ENCODE data around the gene HBQ1. TPM values are rescaled to one million over a fixed set of nuclear protein-coding genes. Genes with fewer than 3 reads are reported as not detected.
A peak's percentile ranks its signal among the peaks of the same experiment; 100 is the strongest.
"Not testable (repeated sequence)": the region's sequence is repeated elsewhere in the genome, so short reads cannot be mapped to it uniquely, and the experiment has no call there.

The HBQ1 gene
- total RNA-seq, 8 experiments from 2014 or later: 1.3 to 8.8 (median 5.2) TPM; not detected in 2

DNA sequence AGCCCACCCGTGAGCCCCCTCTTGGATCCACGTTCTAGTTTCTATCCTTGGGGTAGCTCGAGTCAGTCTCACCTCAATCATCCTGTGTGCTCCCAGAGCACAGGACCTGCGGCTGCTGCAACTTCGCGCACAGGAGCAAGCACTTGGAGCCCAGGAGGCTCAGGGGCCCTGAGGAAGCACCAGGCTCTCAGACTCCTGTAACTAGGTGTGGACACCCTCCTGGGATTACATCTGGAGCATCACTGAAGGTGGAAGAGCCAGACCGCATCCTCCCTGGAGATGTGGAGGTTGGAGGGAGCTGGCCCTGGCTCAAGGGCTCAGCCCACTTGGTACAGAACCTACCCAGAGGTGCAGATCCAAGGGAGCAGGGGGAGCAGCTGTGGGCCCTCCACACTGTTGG, 2.7 kb downstream of the HBQ1 start:
- Histone ChIP-seq H3K27ac (no peak overlapping the region), H3K4me1 (replicated peaks in 1 of 2) (peaks cover 0 to 6% of the 10 kb centered on the region in 2 donors), H3K4me3 (no peak overlapping the region)
- ATAC-seq (replicated peaks in 6 of 8): no peak
- in situ Hi-C loops (cut with MboI; ENCODE audit: low pct_unique_long_range_greater_than_20kb in 2 of 9, low sequenced_read_pairs in 9 of 9, unreplicated experiment in 9 of 9): no loop called here
- 100% methylated on average over 1 to 2 of the region's 7 CpGs; no CpG with 5 or more reads in 6 of the 10 experiments for WGBS, 10 experiments

GRCh38 chr16:185213-185612, 5.0 kb downstream of the HBQ1 start:
- Histone ChIP-seq H3K27ac (no peak overlapping the region), H3K4me3 (no peak overlapping the region), H3K4me1 (replicated peaks in 1 of 2) (peaks cover 0 to 6% of the 10 kb centered on the region in 2 donors)
- 59 to 100% (median 81%) methylated on average over 2 to 5 of the region's 13 CpGs; no CpG with 5 or more reads in 5 of the 10 experiments for WGBS, 10 experiments
- ATAC-seq (replicated peaks in 6 of 8): no peak
- in situ Hi-C loops (cut with MboI; ENCODE audit: low pct_unique_long_range_greater_than_20kb in 2 of 9, low sequenced_read_pairs in 9 of 9, unreplicated experiment in 9 of 9): no loop called here

DNA sequence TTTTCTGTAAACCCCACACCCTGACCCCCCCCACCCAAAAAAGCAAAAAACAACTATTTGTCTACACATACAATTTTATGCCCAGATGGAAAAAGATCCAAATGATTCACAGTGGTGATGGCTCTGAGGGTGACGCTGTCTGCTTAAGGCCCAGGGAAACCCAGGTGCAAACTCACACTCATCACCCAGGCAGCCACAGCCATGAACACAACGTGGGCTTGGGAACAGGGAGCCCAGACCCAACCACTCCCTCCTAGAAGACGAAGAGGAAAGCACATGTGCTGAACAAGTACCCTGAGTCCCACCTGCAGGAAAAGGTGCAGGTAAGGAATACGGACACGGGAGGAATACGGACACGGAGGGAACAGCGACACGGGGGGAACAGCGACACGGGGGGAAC, 5.4 kb downstream of the HBQ1 start:
- in situ Hi-C loops (cut with MboI; ENCODE audit: low pct_unique_long_range_greater_than_20kb in 2 of 9, low sequenced_read_pairs in 9 of 9, unreplicated experiment in 9 of 9): no loop called here
- ATAC-seq (replicated peaks in 6 of 8): no peak
- WGBS, 10 experiments: 0 to 100% (median 67%) methylated on average over 1 of the region's 11 CpGs; no CpG with 5 or more reads in 4 of the 10 experiments
- no peak overlapping the region for H3K4me3 ChIP-seq
- H3K4me1 ChIP-seq (replicated peaks in 1 of 2): peaks cover 0 to 5% of the 10 kb centered on the region in 2 donors
- H3K27ac ChIP-seq: no peak overlapping the region

- WGBS, 10 experiments: 94 to 100% (median 98%) methylated on average over 1 to 5 of the region's 8 CpGs; no CpG with 5 or more reads in 6 of the 10 experiments
- no peaks in the 10 kb centered on the region for H3K4me1 ChIP-seq (replicated peaks in 1 of 2)
- in situ Hi-C loops (cut with MboI; ENCODE audit: low pct_unique_long_range_greater_than_20kb in 2 of 9, low sequenced_read_pairs in 9 of 9, unreplicated experiment in 9 of 9): no loop called here
- H3K4me3 ChIP-seq: no peak overlapping the region
- no peak for ATAC-seq (replicated peaks in 6 of 8)
- no peak overlapping the region for H3K27ac ChIP-seq
Measured at GRCh38 chr16:187330-187729, 7.1 kb downstream of the HBQ1 start.

GRCh38 chr16:188674-189073, 8.4 kb downstream of the HBQ1 start:
- Histone ChIP-seq H3K27ac (no peak overlapping the region), H3K4me3 (no peak overlapping the region), H3K4me1 (replicated peaks in 1 of 2) (no peaks in the 10 kb centered on the region)
- 70 to 100% (median 93%) methylated on average over 2 to 5 of the region's 8 CpGs; no CpG with 5 or more reads in 3 of the 10 experiments for WGBS, 10 experiments
- no peak for ATAC-seq (replicated peaks in 6 of 8)
- in situ Hi-C loops (cut with MboI; ENCODE audit: low pct_unique_long_range_greater_than_20kb in 2 of 9, low sequenced_read_pairs in 9 of 9, unreplicated experiment in 9 of 9): no loop called here

- in situ Hi-C loops (cut with MboI; ENCODE audit: low pct_unique_long_range_greater_than_20kb in 2 of 9, low sequenced_read_pairs in 9 of 9, unreplicated experiment in 9 of 9): no loop called here
- ATAC-seq (replicated peaks in 6 of 8): peak in 1 of 8 experiments; percentile 5
- WGBS, 10 experiments: 96 to 100% (median 100%) methylated on average over 1 to 14 of the region's 34 CpGs; no CpG with 5 or more reads in 3 of the 10 experiments
- Histone ChIP-seq H3K4me1 (replicated peaks in 1 of 2) (no peaks in the 10 kb centered on the region), H3K27ac (no peak overlapping the region), H3K4me3 (no peak overlapping the region)
Measured at GRCh38 chr16:189604-190186, 9.4 kb downstream of the HBQ1 start.

GRCh38 chr16:191831-192230, 11.6 kb downstream of the HBQ1 start:
- Histone ChIP-seq H3K4me1 (replicated peaks in 1 of 2) (no peaks in the 10 kb centered on the region), H3K27ac (no peak overlapping the region), H3K4me3 (no peak overlapping the region)
- ATAC-seq (replicated peaks in 6 of 8): peak in 3 of 8 experiments; percentile 20 to 92 (median 72)
- in situ Hi-C loops (cut with MboI; ENCODE audit: low pct_unique_long_range_greater_than_20kb in 2 of 9, low sequenced_read_pairs in 9 of 9, unreplicated experiment in 9 of 9): no loop called here
- WGBS, 10 experiments: 79 to 100% (median 100%) methylated on average over 2 to 4 of the region's 4 CpGs; no CpG with 5 or more reads in 6 of the 10 experiments

DNA sequence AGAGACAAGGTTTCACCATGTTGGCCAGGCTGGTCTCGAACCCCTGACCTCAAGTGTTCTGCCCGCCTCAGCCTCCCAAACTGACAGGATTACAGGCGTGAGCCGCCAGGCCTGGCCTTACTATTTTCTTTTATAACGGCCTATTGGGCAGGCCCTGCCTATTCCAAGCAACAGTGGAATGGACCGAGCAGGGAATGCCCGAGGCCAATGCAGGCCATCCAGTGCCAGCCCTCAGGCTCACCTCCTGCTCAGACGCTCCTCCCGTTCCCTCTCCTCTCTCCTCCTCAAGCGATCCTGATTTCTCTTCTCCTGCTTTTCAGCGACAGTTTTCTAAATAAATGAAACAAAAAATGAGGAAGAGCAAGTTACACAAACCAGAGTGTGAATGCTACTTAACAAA, 12.4 kb downstream of the HBQ1 start:
- in situ Hi-C loops (cut with MboI; ENCODE audit: low pct_unique_long_range_greater_than_20kb in 2 of 9, low sequenced_read_pairs in 9 of 9, unreplicated experiment in 9 of 9): no loop called here
- Histone ChIP-seq H3K27ac (no peak overlapping the region), H3K4me1 (replicated peaks in 1 of 2) (no peaks in the 10 kb centered on the region), H3K4me3 (no peak overlapping the region)
- no peak for ATAC-seq (replicated peaks in 6 of 8)
- WGBS, 10 experiments: 88 to 100% (median 96%) methylated on average over 2 to 10 of the region's 11 CpGs; no CpG with 5 or more reads in 4 of the 10 experiments

GRCh38 chr16:193441-193840, 13.2 kb downstream of the HBQ1 start:
- no peak for ATAC-seq (replicated peaks in 6 of 8)
- Histone ChIP-seq H3K4me1 (replicated peaks in 1 of 2) (no peaks in the 10 kb centered on the region), H3K4me3 (no peak overlapping the region), H3K27ac (no peak overlapping the region)
- in situ Hi-C loops (cut with MboI; ENCODE audit: low pct_unique_long_range_greater_than_20kb in 2 of 9, low sequenced_read_pairs in 9 of 9, unreplicated experiment in 9 of 9): no loop called here
- WGBS, 10 experiments: 81 to 100% (median 95%) methylated on average over 2 to 8 of the region's 15 CpGs; no CpG with 5 or more reads in 3 of the 10 experiments

DNA sequence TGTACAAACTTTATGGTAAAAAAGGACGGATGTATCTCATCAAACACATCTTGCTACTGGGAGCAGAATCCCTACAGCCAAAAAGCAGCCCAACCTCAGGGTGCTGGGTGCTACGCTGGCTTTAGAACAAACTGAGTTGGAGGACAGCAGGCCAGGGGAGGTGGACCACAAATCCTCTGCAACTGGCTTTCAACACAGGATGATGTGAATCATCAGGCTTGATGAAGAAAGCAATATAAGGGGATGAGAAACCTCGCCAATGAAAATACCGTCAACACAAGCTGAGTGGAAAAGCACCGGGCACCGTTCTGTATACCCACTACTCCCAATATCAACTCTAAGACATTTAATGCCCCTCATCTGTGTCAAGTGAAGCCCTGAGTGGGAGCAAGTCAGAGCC, 14.3 kb downstream of the HBQ1 start:
- in situ Hi-C loops (cut with MboI; ENCODE audit: low pct_unique_long_range_greater_than_20kb in 2 of 9, low sequenced_read_pairs in 9 of 9, unreplicated experiment in 9 of 9): no loop called here
- no peak overlapping the region for H3K27ac ChIP-seq
- no peak for ATAC-seq (replicated peaks in 6 of 8)
- no peaks in the 10 kb centered on the region for H3K4me1 ChIP-seq (replicated peaks in 1 of 2)
- 96 to 100% (median 100%) methylated on average over 1 to 5 of the region's 6 CpGs; no CpG with 5 or more reads in 5 of the 10 experiments for WGBS, 10 experiments
- H3K4me3 ChIP-seq: no peak overlapping the region

GRCh38 chr16:200388-200787, 20.1 kb downstream of the HBQ1 start:
- no peak overlapping the region for H3K4me3 ChIP-seq
- ATAC-seq (replicated peaks in 6 of 8): peak in 5 of 8 experiments; percentile 22 to 84 (median 35)
- no peaks in the 10 kb centered on the region for H3K4me1 ChIP-seq (replicated peaks in 1 of 2)
- in situ Hi-C loops (cut with MboI; ENCODE audit: low pct_unique_long_range_greater_than_20kb in 2 of 9, low sequenced_read_pairs in 9 of 9, unreplicated experiment in 9 of 9): no loop called here
- no peak overlapping the region for H3K27ac ChIP-seq
- 80 to 100% (median 100%) methylated on average over 1 of the region's 5 CpGs; no CpG with 5 or more reads in 7 of the 10 experiments for WGBS, 10 experiments

DNA sequence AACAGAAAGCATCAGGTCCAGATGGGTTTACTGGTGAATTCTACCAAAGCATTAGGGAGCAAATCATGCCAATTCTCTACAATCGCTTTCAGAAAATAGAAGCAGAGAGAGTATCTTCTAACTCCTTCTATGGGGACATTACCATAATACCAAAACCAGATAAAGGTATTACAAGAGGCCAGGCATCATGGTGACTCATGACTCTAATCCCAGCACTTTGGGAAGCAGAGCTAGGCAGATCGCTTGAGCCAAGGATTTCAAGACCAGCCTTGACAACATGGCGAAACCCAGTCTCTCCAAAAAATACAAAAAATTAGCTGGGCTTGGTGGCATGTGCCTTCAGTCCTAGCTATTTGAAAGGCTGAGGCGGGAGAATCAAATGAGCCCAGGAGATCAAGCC, 23.0 kb downstream of the HBQ1 start:
- H3K4me3 ChIP-seq: no peak overlapping the region
- in situ Hi-C loops (cut with MboI; ENCODE audit: low pct_unique_long_range_greater_than_20kb in 2 of 9, low sequenced_read_pairs in 9 of 9, unreplicated experiment in 9 of 9): no loop called here
- ATAC-seq (replicated peaks in 6 of 8): no peak
- H3K4me1 ChIP-seq (replicated peaks in 1 of 2): no peaks in the 10 kb centered on the region
- 100% methylated on average over 1 to 4 of the region's 4 CpGs; no CpG with 5 or more reads in 5 of the 10 experiments for WGBS, 10 experiments
- H3K27ac ChIP-seq: no peak overlapping the region

- H3K27ac ChIP-seq; in situ Hi-C loops (cut with MboI; ENCODE audit: low pct_unique_long_range_greater_than_20kb in 2 of 9, low sequenced_read_pairs in 9 of 9, unreplicated experiment in 9 of 9): not testable (repeated sequence)
- 76 to 100% (median 98%) methylated on average over 1 to 5 of the region's 9 CpGs; no CpG with 5 or more reads in 2 of the 10 experiments for WGBS, 10 experiments
Measured at GRCh38 chr16:204046-204445, 23.8 kb downstream of the HBQ1 start.

DNA sequence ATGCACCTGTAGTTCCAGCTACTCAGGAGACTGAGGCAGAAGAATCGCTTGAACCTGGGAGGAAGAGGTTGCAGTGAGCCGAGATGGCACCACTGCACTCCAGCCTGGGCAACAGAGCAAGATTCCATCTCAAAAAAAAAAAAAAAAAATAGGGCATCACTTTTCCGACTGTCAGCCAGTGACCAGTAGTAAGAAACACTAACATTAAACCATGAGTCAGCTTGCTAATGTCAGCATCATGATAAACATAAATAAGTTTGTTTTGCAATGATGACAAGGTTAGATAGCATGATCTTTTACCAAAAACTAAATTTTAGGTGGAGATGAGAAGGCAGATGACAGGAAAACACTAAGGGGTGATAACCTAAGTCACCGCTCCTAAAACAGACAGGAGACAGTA, 29.1 kb downstream of the HBQ1 start:
- WGBS, 10 experiments: 80 to 100% (median 98%) methylated on average over 1 to 4 of the region's 4 CpGs; no CpG with 5 or more reads in 4 of the 10 experiments
- H3K4me1 ChIP-seq (replicated peaks in 1 of 2); H3K27ac ChIP-seq; H3K4me3 ChIP-seq; in situ Hi-C loops (cut with MboI; ENCODE audit: low pct_unique_long_range_greater_than_20kb in 2 of 9, low sequenced_read_pairs in 9 of 9, unreplicated experiment in 9 of 9): not testable (repeated sequence)
- ATAC-seq (replicated peaks in 6 of 8): peak in 1 of 8 experiments; percentile 34

More at GRCh38 chr16:204046-204445, 23.8 kb downstream of the HBQ1 start:
- H3K4me3 ChIP-seq; ATAC-seq (replicated peaks in 6 of 8); H3K4me1 ChIP-seq (replicated peaks in 1 of 2): not testable (repeated sequence)

Measured in motor neuron (in vitro differentiated cells).